ENCODE results near the gene HSFY1. TPM values are rescaled to one million over a fixed set of nuclear protein-coding genes. Genes with fewer than 3 reads are reported as not detected.
"Not testable (repeated sequence)": the region's sequence is repeated elsewhere in the genome, so short reads cannot be mapped to it uniquely, and the experiment has no call there.

Gene HSFY1, protein sequence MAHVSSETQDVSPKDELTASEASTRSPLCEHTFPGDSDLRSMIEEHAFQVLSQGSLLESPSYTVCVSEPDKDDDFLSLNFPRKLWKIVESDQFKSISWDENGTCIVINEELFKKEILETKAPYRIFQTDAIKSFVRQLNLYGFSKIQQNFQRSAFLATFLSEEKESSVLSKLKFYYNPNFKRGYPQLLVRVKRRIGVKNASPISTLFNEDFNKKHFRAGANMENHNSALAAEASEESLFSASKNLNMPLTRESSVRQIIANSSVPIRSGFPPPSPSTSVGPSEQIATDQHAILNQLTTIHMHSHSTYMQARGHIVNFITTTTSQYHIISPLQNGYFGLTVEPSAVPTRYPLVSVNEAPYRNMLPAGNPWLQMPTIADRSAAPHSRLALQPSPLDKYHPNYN
- under 1 TPM in 3 of 4 donors, not detected in 1; 0.14 to 0.18 (median 0.14) TPM for polyA plus RNA-seq (ENCODE audit: insufficient read length in 4 of 4)

DNA sequence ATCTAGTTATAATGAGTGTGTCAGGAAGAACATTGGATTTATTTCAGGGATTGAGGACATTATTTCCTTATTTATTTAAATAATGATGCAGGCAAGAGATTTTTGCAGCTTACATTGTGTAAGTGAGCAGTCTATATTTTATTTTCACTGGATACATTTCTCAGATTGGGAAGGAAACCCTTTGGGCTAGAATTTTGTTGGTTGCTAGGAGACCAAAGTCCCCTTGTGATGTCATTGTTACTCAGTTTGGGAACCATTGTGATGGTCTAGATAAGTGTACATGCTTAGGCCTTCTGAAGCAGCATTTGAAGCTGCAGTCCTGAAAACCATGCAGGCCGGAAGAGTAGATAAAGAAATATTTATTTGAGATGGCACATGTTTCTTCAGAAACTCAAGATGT, at the start of gene HSFY1:
Gene HSFY1, plus strand, starts transcription at position 301 of the 400 bp plus-strand sequence. Its CDS starts 68 bp downstream, at position 369.
- not testable (repeated sequence) for DNase-seq (ENCODE audit: low read depth in 4 of 4, low spot score in 3 of 4)

DNA sequence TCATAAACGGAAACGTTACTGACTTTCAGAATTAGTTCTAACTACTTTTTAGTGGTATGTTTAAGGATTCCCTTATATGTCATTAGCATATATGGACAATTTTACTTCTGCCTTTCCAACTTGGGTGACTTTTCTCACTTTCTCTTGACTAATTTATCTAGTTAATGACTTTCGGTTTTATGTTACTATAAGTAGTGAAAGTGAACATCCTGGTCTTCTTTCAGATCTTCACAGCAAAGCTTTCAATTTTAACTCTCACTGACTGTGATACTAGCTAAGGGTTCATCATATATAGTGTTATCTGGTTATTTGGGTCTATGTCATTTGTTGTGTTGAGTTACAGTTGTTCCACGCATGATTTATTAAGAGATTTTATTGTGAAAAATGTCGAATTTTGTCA, 42.3 kb upstream of the HSFY1 start:
- DNase-seq (ENCODE audit: low read depth in 4 of 4, low spot score in 3 of 4) = not testable (repeated sequence)

DNA sequence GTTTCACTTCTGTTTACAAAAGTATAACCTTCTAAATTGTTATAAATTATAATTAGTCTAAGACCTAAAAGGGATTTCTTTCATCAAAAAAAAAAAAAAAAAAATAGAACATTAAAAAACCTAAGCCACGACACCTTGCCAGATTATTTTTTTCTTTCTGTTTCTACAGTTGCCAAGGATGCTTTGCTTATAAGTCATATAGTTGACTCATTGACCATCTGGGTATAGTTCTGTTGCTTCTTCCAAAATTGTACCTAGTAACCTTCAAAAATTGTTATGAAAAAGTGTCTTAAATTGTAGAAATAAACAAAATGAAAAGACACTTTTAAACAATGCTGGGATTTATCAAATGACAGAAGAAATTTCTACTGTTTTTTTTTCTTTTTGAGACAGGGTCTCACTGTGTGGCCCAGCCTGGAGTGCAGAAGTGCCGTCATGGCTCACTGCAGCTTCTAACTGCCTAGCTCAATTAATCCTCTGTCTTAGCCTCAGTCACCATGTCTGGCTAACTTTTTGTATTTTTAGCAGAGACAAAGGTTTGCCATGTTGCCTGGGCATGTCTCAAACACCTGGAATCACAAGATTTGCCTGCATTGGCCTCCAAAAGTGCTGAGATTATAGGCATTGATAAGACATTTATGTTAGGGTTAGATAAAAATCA, 15.4 kb upstream of the HSFY1 start:
- not testable (repeated sequence) for DNase-seq (ENCODE audit: low read depth in 4 of 4, low spot score in 3 of 4)

DNA sequence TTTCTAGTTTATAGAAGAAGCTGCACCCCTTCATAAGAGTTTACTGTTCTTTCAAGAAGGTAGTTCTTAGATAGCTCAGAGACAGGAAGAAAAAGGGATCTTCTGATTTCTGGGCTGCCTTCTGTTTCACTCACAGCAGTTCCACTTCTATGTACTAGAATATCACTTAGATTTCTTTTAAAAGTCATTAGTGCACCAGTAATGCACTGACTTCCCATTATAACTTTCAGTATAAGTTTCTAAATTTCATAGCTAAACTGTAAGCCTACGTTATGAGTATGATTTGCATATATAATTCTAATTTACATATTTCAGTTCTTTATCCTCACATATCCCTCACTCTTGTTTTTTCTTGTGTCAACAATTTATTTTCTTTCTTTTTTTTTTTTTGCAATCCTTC, 7.6 kb upstream of the HSFY1 start:
- not testable (repeated sequence) for DNase-seq (ENCODE audit: low read depth in 4 of 4, low spot score in 3 of 4)

DNA sequence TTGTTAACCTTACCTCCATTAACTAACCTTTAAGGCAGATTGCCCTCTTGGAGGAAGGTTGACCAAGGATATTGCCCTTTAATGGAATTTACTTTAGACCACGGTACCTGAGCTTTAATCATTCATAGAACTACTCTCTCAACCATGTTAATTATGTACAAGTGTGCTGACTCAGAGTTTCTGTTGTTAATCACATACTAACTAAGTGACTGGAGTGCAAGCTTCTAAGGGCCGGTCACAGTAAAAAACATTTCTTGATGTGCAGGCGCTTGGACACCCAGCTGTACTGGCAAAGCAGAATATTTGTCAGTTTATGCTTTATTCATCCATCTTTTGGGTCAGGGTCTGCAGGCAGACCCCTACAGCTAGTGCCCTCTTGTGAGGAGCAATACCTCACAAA, 6.6 kb downstream of the HSFY1 start:
- DNase-seq (ENCODE audit: low read depth in 4 of 4, low spot score in 3 of 4) = not testable (repeated sequence)

DNA sequence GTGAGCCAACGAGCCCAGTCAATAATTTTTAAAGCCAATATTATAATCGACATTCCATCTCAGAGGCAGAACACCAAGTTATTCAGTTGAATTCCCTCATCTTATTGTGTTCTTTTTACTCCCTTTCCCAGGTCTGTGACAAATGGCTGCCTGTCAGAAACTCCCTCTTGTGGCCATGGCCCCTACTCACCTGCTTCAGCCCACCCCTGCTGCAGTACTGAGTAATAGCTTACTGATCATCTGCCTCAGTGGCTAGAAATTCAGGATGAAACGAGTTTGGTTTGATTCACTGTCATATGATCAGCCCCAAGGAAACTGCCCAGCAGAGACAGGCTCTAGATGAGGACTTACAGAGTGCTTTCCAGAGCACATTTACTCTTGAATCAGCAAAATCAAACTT, 19.4 kb downstream of the HSFY1 start:
- not testable (repeated sequence) for DNase-seq (ENCODE audit: low read depth in 4 of 4, low spot score in 3 of 4)

Other genes starting within 250 kb of the HSFY1 start
- under 1 TPM; 0.34 to 0.81 (median 0.53) TPM for gene HSFY2, start 227.0 kb downstream of the HSFY1 start, polyA plus RNA-seq (ENCODE audit: insufficient read length in 4 of 4)